ENCODE results near the gene PLET1. TPM values are rescaled to one million over a fixed set of nuclear protein-coding genes. Genes with fewer than 3 reads are reported as not detected.

PLET1 gene
- total RNA-seq, 1 experiment from 2014 or later = not detected

DNA sequence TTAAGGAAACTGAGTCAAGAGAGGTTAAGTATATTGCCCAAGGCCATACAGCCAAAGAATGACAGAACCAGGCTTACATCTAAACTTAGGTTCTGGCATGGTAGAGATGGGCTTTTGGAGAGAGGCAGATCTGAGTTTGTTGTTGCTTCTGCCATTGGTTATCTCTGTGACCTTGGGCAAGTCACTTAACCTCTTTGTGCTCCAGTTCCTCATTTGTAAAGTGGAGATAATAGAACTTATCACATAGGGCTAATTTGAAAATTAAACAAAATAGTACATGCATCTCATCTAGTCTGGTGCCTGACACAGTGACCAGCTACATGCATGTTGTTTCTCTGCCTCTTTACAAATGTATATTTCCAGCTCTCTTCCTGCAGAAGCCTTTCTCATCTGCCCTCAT is 47.0 kb upstream of the PLET1 start:
- Histone ChIP-seq H3K4me3 (replicated peaks in 1 of 2; ENCODE audit: low read depth in 1 of 2, low read length in 2 of 2) (no peak overlapping the region), H3K9me3 (ENCODE audit: control insufficient read depth in 1 of 2, insufficient read depth in 1 of 2, low read depth in 1 of 2, low read length in 2 of 2) (0 out of 4 replicates have a peak, but pooled peaks cover 0 to 3% of the 10 kb centered on the region in 2 experiments), H3K4me1 (ENCODE audit: control insufficient read depth in 1 of 2, insufficient read depth in 2 of 2, low read length in 2 of 2) (peaks cover under 1% of the 10 kb centered on the region in 2 experiments; a peak in 2 of 4 replicates), H3K9me2 (ENCODE audit: insufficient read depth) (no peaks in the 10 kb centered on the region), H2AFZ (ENCODE audit: low read depth, low read length, poor library complexity, severe bottlenecking) (no peak overlapping the region), H3K4me2 (ENCODE audit: low read length) (no peak overlapping the region), H3K9ac (ENCODE audit: low read length) (no peak overlapping the region), H3K36me3 (ENCODE audit: control insufficient read depth in 1 of 2, insufficient read depth in 2 of 2, low read length in 2 of 2) (no peaks in the 10 kb centered on the region), H3K27ac (ENCODE audit: low read depth, low read length) (no peak overlapping the region), H4K20me1 (ENCODE audit: insufficient read depth) (no peaks in the 10 kb centered on the region), H3K79me2 (ENCODE audit: insufficient read depth, low read length) (no peaks in the 10 kb centered on the region), H3K27me3 (ENCODE audit: insufficient read depth, low read length) (no peaks in the 10 kb centered on the region)
- CTCF ChIA-PET = no interaction called here
- intact Hi-C loops (cut with micrococcal nuclease) = no loop called here
- ATAC-seq = no peak
- DNase-seq (ENCODE audit: low read depth, low spot score) = no peak
- BruUV-seq (replicated peaks) = no TSS peak
- RAD21 ChIA-PET (ENCODE audit: low non-redundant PET in 1 of 2, low total read pairs in 2 of 2, uncharacterized antibody in 2 of 2, unreplicated experiment in 2 of 2) = no interaction called here
- TF ChIP-seq POLR2A (IDR thresholded peaks at IDR 0.05; ENCODE audit: borderline replicate concordance, extremely low read depth, insufficient read depth, insufficient read length) = no peak
- TF ChIP-seq TCF7L2 (IDR thresholded peaks at IDR 0.05; ENCODE audit: borderline replicate concordance, extremely low read depth, insufficient read depth, insufficient read length) = no peak
- TF ChIP-seq, protein P1, sequence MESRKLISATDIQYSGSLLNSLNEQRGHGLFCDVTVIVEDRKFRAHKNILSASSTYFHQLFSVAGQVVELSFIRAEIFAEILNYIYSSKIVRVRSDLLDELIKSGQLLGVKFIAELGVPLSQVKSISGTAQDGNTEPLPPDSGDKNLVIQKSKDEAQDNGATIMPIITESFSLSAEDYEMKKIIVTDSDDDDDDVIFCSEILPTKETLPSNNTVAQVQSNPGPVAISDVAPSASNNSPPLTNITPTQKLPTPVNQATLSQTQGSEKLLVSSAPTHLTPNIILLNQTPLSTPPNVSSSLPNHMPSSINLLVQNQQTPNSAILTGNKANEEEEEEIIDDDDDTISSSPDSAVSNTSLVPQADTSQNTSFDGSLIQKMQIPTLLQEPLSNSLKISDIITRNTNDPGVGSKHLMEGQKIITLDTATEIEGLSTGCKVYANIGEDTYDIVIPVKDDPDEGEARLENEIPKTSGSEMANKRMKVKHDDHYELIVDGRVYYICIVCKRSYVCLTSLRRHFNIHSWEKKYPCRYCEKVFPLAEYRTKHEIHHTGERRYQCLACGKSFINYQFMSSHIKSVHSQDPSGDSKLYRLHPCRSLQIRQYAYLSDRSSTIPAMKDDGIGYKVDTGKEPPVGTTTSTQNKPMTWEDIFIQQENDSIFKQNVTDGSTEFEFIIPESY (IDR thresholded peaks at IDR 0.05; ENCODE audit: extremely low read depth, insufficient replicate concordance, low read length) = no peak
- POLR2A ChIA-PET = no interaction called here

DNA sequence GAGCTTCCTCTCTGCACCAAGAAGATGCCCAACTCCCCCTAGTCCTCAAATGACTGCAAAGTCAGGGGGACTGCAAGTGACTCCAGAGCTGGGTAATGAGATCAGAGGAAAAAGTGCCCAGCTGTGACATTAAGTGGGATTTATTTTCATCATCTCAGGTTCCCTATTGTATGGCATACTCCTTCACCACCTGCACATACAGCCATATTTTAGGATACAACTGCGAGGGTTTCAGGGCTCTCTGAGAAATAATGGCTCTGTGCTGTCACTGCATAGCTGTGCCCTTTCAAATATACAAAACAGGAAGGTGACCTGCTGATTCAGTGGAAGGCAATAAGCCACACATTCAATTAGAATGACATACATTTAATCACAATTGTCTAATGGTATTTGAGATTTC is 45.6 kb upstream of the PLET1 start:
- Histone ChIP-seq H3K9me3 (ENCODE audit: control insufficient read depth in 1 of 2, insufficient read depth in 1 of 2, low read depth in 1 of 2, low read length in 2 of 2) (0 out of 4 replicates have a peak, but pooled peaks cover 0 to 3% of the 10 kb centered on the region in 2 experiments), H3K36me3 (ENCODE audit: control insufficient read depth in 1 of 2, insufficient read depth in 2 of 2, low read length in 2 of 2) (no peaks in the 10 kb centered on the region), H3K4me1 (ENCODE audit: control insufficient read depth in 1 of 2, insufficient read depth in 2 of 2, low read length in 2 of 2) (peaks cover 6 to 8% of the 10 kb centered on the region in 2 experiments), H3K27ac (ENCODE audit: low read depth, low read length) (no peak overlapping the region), H3K79me2 (ENCODE audit: insufficient read depth, low read length) (no peaks in the 10 kb centered on the region), H3K9me2 (ENCODE audit: insufficient read depth) (no peaks in the 10 kb centered on the region), H3K4me3 (replicated peaks in 1 of 2; ENCODE audit: low read depth in 1 of 2, low read length in 2 of 2) (no peak overlapping the region), H2AFZ (ENCODE audit: low read depth, low read length, poor library complexity, severe bottlenecking) (no peak overlapping the region), H4K20me1 (ENCODE audit: insufficient read depth) (no peaks in the 10 kb centered on the region), H3K4me2 (ENCODE audit: low read length) (no peak overlapping the region), H3K27me3 (ENCODE audit: insufficient read depth, low read length) (no peaks in the 10 kb centered on the region), H3K9ac (ENCODE audit: low read length) (no peak overlapping the region)
- DNase-seq (ENCODE audit: low read depth, low spot score) = no peak
- ChIA-PET CTCF (no interaction called here), POLR2A (no interaction called here), RAD21 (ENCODE audit: low non-redundant PET in 1 of 2, low total read pairs in 2 of 2, uncharacterized antibody in 2 of 2, unreplicated experiment in 2 of 2) (no interaction called here)
- no peak for ATAC-seq
- intact Hi-C loops (cut with micrococcal nuclease) = no loop called here
- BruUV-seq (replicated peaks) = no TSS peak
- no peak for TF ChIP-seq POLR2A (IDR thresholded peaks at IDR 0.05; ENCODE audit: borderline replicate concordance, extremely low read depth, insufficient read depth, insufficient read length)
- no peak for TF ChIP-seq CEBPB (IDR thresholded peaks at IDR 0.05; ENCODE audit: low read depth)
- TF ChIP-seq POLR2AphosphoS5 (IDR thresholded peaks at IDR 0.05; ENCODE audit: low read depth, low read length) = no peak
- no peak for TF ChIP-seq FOSL1 (IDR thresholded peaks at IDR 0.05; ENCODE audit: low read depth)
- TF ChIP-seq, protein P2, sequence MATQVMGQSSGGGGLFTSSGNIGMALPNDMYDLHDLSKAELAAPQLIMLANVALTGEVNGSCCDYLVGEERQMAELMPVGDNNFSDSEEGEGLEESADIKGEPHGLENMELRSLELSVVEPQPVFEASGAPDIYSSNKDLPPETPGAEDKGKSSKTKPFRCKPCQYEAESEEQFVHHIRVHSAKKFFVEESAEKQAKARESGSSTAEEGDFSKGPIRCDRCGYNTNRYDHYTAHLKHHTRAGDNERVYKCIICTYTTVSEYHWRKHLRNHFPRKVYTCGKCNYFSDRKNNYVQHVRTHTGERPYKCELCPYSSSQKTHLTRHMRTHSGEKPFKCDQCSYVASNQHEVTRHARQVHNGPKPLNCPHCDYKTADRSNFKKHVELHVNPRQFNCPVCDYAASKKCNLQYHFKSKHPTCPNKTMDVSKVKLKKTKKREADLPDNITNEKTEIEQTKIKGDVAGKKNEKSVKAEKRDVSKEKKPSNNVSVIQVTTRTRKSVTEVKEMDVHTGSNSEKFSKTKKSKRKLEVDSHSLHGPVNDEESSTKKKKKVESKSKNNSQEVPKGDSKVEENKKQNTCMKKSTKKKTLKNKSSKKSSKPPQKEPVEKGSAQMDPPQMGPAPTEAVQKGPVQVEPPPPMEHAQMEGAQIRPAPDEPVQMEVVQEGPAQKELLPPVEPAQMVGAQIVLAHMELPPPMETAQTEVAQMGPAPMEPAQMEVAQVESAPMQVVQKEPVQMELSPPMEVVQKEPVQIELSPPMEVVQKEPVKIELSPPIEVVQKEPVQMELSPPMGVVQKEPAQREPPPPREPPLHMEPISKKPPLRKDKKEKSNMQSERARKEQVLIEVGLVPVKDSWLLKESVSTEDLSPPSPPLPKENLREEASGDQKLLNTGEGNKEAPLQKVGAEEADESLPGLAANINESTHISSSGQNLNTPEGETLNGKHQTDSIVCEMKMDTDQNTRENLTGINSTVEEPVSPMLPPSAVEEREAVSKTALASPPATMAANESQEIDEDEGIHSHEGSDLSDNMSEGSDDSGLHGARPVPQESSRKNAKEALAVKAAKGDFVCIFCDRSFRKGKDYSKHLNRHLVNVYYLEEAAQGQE (IDR thresholded peaks at IDR 0.05; ENCODE audit: low read depth) = no peak
- TF ChIP-seq, protein P1 (IDR thresholded peaks at IDR 0.05; ENCODE audit: extremely low read depth, insufficient replicate concordance, low read length) = no peak
- no peak for TF ChIP-seq JUND (IDR thresholded peaks at IDR 0.05)
- TF ChIP-seq, protein P3, sequence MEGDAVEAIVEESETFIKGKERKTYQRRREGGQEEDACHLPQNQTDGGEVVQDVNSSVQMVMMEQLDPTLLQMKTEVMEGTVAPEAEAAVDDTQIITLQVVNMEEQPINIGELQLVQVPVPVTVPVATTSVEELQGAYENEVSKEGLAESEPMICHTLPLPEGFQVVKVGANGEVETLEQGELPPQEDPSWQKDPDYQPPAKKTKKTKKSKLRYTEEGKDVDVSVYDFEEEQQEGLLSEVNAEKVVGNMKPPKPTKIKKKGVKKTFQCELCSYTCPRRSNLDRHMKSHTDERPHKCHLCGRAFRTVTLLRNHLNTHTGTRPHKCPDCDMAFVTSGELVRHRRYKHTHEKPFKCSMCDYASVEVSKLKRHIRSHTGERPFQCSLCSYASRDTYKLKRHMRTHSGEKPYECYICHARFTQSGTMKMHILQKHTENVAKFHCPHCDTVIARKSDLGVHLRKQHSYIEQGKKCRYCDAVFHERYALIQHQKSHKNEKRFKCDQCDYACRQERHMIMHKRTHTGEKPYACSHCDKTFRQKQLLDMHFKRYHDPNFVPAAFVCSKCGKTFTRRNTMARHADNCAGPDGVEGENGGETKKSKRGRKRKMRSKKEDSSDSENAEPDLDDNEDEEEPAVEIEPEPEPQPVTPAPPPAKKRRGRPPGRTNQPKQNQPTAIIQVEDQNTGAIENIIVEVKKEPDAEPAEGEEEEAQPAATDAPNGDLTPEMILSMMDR (IDR thresholded peaks at IDR 0.05 in 2 of 3, conservative IDR thresholded peaks at IDR 0.05 in 1 of 3; ENCODE audit: borderline replicate concordance in 1 of 3, insufficient read depth in 1 of 3, low read depth in 2 of 3, low read length in 2 of 3) = no peak

Data from HCT116 (cell line).